Gastrocnemius medialis (tissue), 4 donors: ENCODE results near the gene ASB1. TPM values are rescaled to one million over a fixed set of nuclear protein-coding genes. Genes with fewer than 3 reads are reported as not detected.

Experiments
- ATAC-seq, 2 donors: fragments of 150-250 bp; one replicate each; pipeline ENCODE4 v1.9.1; 2016
- DNase-seq, 2 donors: peaks; one replicate each; pipeline ENCODE4 v3.0.0-alpha.2; 2019
- H3K27ac ChIP-seq, 4 donors: fragments of 200-600 bp; sonication (generic); 1 replicate in 1 of 4; 2 replicates in 3 of 4; pipeline ENCODE4 v1.5.1; 2016 to 2018; ENCODE audit warnings: mild to moderate bottlenecking in 2 of 4, moderate library complexity in 1 of 4
- H3K27me3 ChIP-seq, 3 donors: fragments of 200-600 bp; sonication (generic) in 2 of 3; 1 replicate in 1 of 3; 2 replicates in 2 of 3; pipeline versions ENCODE4 v1.5.1 to v1.6.0; 2016 to 2019; ENCODE audit warnings: mild to moderate bottlenecking in 1 of 3, moderate library complexity in 1 of 3
- H3K36me3 ChIP-seq, 2 donors: fragments of 200-600 bp; sonication (generic) in 1 of 2; one replicate each; pipeline ENCODE4 v1.5.1; 2017 to 2018
- H3K4me1 ChIP-seq, 2 donors: fragments of 200-600 bp; sonication (generic) in 1 of 2; one replicate each; pipeline ENCODE4 v1.5.1; 2016 to 2017; ENCODE audit warnings: mild to moderate bottlenecking in 2 of 2
- H3K4me3 ChIP-seq, 4 donors: fragments of 200-600 bp; sonication (generic) in 3 of 4; 1 replicate in 1 of 4; 2 replicates in 3 of 4; pipeline ENCODE4 v1.5.1; 2016 to 2019; ENCODE audit warnings: mild to moderate bottlenecking in 2 of 4
- H3K9me3 ChIP-seq, 3 donors: fragments of 200-600 bp; sonication (generic) in 2 of 3; 1 replicate in 1 of 3; 2 replicates in 2 of 3; pipeline ENCODE4 v1.5.1; 2016 to 2019
- CTCF ChIP-seq, 5 experiments: fragments of 450-650 bp in 3 of 5; fragments of 200-600 bp in 2 of 5; sonication (generic) in 2 of 5; IDR thresholded peaks in 4 of 5; conservative IDR thresholded peaks in 1 of 5; 1 replicate in 4 of 5; 2 replicates in 1 of 5; pipeline ENCODE4 v1.5.1; 2016 to 2019; ENCODE audit warnings: antibody characterized with exemption in 5 of 5, mild to moderate bottlenecking in 3 of 5, moderate library complexity in 3 of 5
- POLR2A ChIP-seq, 2 donors: fragments of 450-650 bp; IDR thresholded peaks; one replicate each; pipeline ENCODE4 v1.6.1; 2017; ENCODE audit warnings: antibody characterized with exemption in 2 of 2, mild to moderate bottlenecking in 2 of 2, moderate library complexity in 2 of 2
- in situ Hi-C, 4 donors: fragments of 200-750 bp; cut with MboI; loops; one replicate each; pipeline versions ENCODE4 v1.15.0 to v1.8.0; 2017; ENCODE audit warnings: low sequenced_read_pairs in 4 of 4
- intact Hi-C: fragments of 100-400 bp; cut with DNase I; formaldehyde crosslinking; loops from one replicate; pipeline ENCODE4 v1.15.1; 2023; ENCODE audit warnings: low total_unique reads
- total RNA-seq, 4 donors: library from RNA; depleted of rRNA; stranded (reverse); fragments of >200 nt; gene quantifications; one replicate each; pipeline versions ENCODE4 v1.1.0 to v1.2.3, GENCODE V29; 2016

Gene ASB1
- total RNA-seq, 4 donors from 2014 or later, result 17.1 to 33.6 (median 26.3) TPM

DNA sequence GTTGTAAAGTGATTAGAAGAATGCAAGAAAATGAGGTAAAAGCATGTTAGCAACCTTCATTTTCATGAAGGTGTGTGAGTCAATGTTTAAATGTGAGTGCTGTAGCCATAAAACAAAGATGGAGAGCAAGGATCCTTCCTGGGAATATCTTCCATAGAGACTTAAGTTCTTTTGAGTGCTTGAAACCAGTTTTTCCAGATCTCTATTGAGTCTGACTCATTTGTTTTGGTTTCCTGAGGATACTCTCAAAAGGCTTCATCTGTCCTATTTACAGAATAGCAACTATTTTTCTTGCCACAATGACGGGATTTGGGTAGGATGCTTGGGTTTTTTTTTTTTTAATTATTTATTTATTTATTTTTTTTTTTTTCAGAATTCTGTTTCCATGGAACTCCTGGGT is 45.9 kb upstream of the ASB1 start:
- intact Hi-C loops, result no loop called here
- Histone ChIP-seq H3K9me3 (no peaks in the 10 kb centered on the region), H3K36me3 (no peaks in the 10 kb centered on the region), H3K4me1 (peaks cover 20 to 31% of the 10 kb centered on the region in 2 donors), H3K27me3 (no peaks in the 10 kb centered on the region), H3K4me3 (no peak overlapping the region), H3K27ac (no peak overlapping the region)
- ATAC-seq (no peak), DNase-seq (no peak)
- in situ Hi-C loops, result no loop called here
- TF ChIP-seq CTCF (IDR thresholded peaks at IDR 0.05 in 4 of 5, conservative IDR thresholded peaks at IDR 0.05 in 1 of 5) (no peak), POLR2A (IDR thresholded peaks at IDR 0.05) (no peak)

GRCh38 chr2:238381341-238382115 is 45.2 kb upstream of the ASB1 start:
- in situ Hi-C loops, result no loop called here
- DNase-seq, result no peak
- H3K4me3 ChIP-seq, result no peak overlapping the region
- H3K27me3 ChIP-seq, result no peaks in the 10 kb centered on the region
- H3K27ac ChIP-seq, result no peak overlapping the region
- H3K4me1 ChIP-seq, result peaks cover 20 to 31% of the 10 kb centered on the region in 2 donors
- no peak for ATAC-seq
- intact Hi-C loops, result no loop called here
- no peak for TF ChIP-seq CTCF (IDR thresholded peaks at IDR 0.05 in 4 of 5, conservative IDR thresholded peaks at IDR 0.05 in 1 of 5)
- no peaks in the 10 kb centered on the region for H3K9me3 ChIP-seq
- no peaks in the 10 kb centered on the region for H3K36me3 ChIP-seq

- TF ChIP-seq CTCF (IDR thresholded peaks at IDR 0.05 in 4 of 5, conservative IDR thresholded peaks at IDR 0.05 in 1 of 5) (no peak), POLR2A (IDR thresholded peaks at IDR 0.05) (no peak)
- Histone ChIP-seq H3K36me3 (no peaks in the 10 kb centered on the region), H3K9me3 (no peaks in the 10 kb centered on the region), H3K27me3 (no peaks in the 10 kb centered on the region), H3K4me1 (peaks cover 20 to 24% of the 10 kb centered on the region in 2 donors), H3K4me3 (no peak overlapping the region), H3K27ac (no peak overlapping the region)
- DNase-seq (no peak), ATAC-seq (no peak)
- in situ Hi-C loops, result no loop called here
- intact Hi-C loops, result no loop called here
These were observed 44.3 kb upstream of the ASB1 start for GRCh38 chr2:238382381-238382781.

DNA sequence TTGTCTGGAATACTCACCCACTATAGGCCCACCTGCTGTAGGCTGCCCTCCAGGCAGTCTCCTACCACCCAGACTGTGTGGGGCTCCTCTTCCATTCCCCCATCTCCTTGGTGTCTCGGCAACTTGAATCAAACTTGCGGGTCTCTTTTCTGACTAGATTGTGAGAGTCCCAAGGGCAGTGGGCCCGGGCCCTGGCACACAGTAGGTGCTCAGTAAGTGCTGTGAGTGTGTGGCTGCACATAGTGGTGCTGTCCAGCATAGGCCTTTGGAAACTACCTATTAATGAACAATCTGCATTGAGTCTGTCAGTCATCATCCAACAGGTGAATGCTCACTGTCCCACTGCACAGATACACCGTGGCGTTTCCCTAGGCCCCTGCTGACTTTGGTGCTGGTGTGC is 43.6 kb upstream of the ASB1 start:
- Histone ChIP-seq H3K4me1 (peaks cover 16% of the 10 kb centered on the region in 2 donors), H3K4me3 (no peak overlapping the region), H3K27me3 (no peaks in the 10 kb centered on the region), H3K27ac (no peak overlapping the region), H3K36me3 (no peaks in the 10 kb centered on the region), H3K9me3 (no peaks in the 10 kb centered on the region)
- DNase-seq (no peak), ATAC-seq (no peak)
- intact Hi-C loops, result no loop called here
- in situ Hi-C loops, result no loop called here
- TF ChIP-seq CTCF (IDR thresholded peaks at IDR 0.05 in 4 of 5, conservative IDR thresholded peaks at IDR 0.05 in 1 of 5) (no peak), POLR2A (IDR thresholded peaks at IDR 0.05) (no peak)
